Measurements from ENCODE around the gene AATF. TPM values are rescaled to one million over a fixed set of nuclear protein-coding genes. Genes with fewer than 3 reads are reported as not detected.

The AATF gene
- total RNA-seq, 1 experiment from 2014 or later, result 61.0 TPM

DNA sequence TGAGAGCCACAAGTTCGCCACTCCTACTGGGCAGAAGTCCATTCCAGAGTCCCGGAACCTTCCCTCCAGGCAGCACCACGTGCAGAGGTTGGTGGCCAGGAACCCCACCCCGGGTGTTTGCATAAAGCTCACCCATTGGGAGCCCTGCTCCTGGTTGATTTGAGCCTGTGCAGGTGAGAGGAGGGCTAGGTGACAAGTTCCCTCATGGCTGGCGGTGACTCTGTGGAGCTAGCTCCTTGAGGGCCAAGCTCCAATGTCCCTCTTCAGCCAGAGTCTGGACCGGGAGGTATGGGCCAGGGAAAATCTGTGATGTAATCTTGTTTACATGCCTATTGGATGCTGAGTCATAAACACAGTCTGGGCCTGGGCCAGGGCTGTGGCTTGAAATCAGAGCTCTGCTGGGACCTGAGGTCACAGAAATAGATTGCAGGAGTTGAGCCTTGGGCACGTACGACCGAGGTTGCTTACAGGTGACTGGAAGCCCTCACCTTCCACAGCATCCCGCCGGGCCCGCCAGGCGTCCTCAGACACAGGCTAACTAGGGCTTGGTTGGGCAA is 118.9 kb downstream of the AATF start (continued):
- no peak for TF ChIP-seq ZNF317 (CRISPR knock-in tag; IDR thresholded peaks at IDR 0.05; ENCODE audit: borderline replicate concordance, low read depth)
- TF ChIP-seq, protein P1, sequence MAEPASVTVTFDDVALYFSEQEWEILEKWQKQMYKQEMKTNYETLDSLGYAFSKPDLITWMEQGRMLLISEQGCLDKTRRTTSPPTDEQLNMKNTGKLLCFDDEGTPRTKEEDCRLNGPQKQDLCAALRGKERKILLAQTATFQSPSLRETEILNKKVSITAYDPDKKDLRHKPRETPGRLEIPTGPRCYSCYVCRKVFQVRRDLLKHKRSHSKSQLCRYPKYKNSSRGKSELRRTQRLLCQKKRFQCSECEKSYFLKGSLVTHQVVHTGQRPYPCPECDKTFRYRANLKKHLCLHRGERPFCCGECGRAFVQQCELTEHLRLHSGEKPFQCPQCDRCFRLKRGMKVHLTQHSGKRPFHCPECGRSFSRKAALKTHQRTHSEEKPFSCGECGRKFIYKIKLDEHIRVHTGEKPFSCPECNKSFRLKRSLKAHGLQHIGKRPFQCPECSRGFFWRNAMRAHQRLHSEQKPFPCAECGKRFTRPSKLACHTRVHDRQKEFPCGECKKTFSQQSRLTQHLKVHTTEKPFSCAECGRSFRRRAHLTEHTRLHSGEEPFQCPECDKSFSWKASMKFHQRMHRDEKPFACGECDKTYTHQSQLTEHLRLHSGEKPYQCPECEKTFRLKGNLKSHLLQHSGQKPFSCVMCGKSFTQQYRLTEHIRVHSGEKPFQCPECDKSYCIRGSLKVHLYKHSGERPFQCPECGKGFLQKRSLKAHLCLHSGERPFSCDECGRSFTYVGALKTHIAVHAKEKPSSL (CRISPR knock-in tag; conservative IDR thresholded peaks at IDR 0.05), result no peak
- TF ChIP-seq, protein P2, sequence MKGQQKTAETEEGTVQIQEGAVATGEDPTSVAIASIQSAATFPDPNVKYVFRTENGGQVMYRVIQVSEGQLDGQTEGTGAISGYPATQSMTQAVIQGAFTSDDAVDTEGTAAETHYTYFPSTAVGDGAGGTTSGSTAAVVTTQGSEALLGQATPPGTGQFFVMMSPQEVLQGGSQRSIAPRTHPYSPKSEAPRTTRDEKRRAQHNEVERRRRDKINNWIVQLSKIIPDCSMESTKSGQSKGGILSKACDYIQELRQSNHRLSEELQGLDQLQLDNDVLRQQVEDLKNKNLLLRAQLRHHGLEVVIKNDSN (CRISPR knock-in tag; IDR thresholded peaks at IDR 0.05), result 0 out of 2 replicates have a peak, but pooled peaks have one; percentile 42
- TF ChIP-seq, protein P3, sequence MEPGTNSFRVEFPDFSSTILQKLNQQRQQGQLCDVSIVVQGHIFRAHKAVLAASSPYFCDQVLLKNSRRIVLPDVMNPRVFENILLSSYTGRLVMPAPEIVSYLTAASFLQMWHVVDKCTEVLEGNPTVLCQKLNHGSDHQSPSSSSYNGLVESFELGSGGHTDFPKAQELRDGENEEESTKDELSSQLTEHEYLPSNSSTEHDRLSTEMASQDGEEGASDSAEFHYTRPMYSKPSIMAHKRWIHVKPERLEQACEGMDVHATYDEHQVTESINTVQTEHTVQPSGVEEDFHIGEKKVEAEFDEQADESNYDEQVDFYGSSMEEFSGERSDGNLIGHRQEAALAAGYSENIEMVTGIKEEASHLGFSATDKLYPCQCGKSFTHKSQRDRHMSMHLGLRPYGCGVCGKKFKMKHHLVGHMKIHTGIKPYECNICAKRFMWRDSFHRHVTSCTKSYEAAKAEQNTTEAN (CRISPR knock-in tag; IDR thresholded peaks at IDR 0.05), result no peak
- TF ChIP-seq MYBL2 (CRISPR knock-in tag; IDR thresholded peaks at IDR 0.05), result no peak
- TF ChIP-seq, protein P4, sequence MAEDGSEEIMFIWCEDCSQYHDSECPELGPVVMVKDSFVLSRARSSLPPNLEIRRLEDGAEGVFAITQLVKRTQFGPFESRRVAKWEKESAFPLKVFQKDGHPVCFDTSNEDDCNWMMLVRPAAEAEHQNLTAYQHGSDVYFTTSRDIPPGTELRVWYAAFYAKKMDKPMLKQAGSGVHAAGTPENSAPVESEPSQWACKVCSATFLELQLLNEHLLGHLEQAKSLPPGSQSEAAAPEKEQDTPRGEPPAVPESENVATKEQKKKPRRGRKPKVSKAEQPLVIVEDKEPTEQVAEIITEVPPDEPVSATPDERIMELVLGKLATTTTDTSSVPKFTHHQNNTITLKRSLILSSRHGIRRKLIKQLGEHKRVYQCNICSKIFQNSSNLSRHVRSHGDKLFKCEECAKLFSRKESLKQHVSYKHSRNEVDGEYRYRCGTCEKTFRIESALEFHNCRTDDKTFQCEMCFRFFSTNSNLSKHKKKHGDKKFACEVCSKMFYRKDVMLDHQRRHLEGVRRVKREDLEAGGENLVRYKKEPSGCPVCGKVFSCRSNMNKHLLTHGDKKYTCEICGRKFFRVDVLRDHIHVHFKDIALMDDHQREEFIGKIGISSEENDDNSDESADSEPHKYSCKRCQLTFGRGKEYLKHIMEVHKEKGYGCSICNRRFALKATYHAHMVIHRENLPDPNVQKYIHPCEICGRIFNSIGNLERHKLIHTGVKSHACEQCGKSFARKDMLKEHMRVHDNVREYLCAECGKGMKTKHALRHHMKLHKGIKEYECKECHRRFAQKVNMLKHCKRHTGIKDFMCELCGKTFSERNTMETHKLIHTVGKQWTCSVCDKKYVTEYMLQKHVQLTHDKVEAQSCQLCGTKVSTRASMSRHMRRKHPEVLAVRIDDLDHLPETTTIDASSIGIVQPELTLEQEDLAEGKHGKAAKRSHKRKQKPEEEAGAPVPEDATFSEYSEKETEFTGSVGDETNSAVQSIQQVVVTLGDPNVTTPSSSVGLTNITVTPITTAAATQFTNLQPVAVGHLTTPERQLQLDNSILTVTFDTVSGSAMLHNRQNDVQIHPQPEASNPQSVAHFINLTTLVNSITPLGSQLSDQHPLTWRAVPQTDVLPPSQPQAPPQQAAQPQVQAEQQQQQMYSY (CRISPR knock-in tag; IDR thresholded peaks at IDR 0.05), result peak; percentile 13; the same call in 1 of the 2 replicates
- no peak for TF ChIP-seq HMGA2 (CRISPR knock-in tag; IDR thresholded peaks at IDR 0.05)
- TF ChIP-seq ATF1 (CRISPR knock-in tag; IDR thresholded peaks at IDR 0.05), result no peak
- peak; percentile 48; the same call in 1 of the 2 replicates for TF ChIP-seq ZNF423 (CRISPR knock-in tag; IDR thresholded peaks at IDR 0.05)
- no peak for TF ChIP-seq JUN (CRISPR knock-in tag; IDR thresholded peaks at IDR 0.05)
- TF ChIP-seq, protein P5, sequence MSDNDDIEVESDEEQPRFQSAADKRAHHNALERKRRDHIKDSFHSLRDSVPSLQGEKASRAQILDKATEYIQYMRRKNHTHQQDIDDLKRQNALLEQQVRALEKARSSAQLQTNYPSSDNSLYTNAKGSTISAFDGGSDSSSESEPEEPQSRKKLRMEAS (CRISPR knock-in tag; IDR thresholded peaks at IDR 0.05), result peak; percentile 83
- TF ChIP-seq ETV6 (CRISPR knock-in tag; IDR thresholded peaks at IDR 0.05), result no peak
- TF ChIP-seq, protein P6, sequence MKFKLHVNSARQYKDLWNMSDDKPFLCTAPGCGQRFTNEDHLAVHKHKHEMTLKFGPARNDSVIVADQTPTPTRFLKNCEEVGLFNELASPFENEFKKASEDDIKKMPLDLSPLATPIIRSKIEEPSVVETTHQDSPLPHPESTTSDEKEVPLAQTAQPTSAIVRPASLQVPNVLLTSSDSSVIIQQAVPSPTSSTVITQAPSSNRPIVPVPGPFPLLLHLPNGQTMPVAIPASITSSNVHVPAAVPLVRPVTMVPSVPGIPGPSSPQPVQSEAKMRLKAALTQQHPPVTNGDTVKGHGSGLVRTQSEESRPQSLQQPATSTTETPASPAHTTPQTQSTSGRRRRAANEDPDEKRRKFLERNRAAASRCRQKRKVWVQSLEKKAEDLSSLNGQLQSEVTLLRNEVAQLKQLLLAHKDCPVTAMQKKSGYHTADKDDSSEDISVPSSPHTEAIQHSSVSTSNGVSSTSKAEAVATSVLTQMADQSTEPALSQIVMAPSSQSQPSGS (CRISPR knock-in tag; IDR thresholded peaks at IDR 0.05; ENCODE audit: borderline replicate concordance, low read depth), result no peak
- no peak for TF ChIP-seq TCF7 (CRISPR knock-in tag; IDR thresholded peaks at IDR 0.05; ENCODE audit: low read depth)
- TF ChIP-seq, protein P7, sequence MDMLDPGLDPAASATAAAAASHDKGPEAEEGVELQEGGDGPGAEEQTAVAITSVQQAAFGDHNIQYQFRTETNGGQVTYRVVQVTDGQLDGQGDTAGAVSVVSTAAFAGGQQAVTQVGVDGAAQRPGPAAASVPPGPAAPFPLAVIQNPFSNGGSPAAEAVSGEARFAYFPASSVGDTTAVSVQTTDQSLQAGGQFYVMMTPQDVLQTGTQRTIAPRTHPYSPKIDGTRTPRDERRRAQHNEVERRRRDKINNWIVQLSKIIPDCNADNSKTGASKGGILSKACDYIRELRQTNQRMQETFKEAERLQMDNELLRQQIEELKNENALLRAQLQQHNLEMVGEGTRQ (CRISPR knock-in tag; IDR thresholded peaks at IDR 0.05), result no peak

All from WTC11 (cell line).